Chondrocyte (in vitro differentiated cells): ENCODE measurements around the gene RGS7. TPM values are rescaled to one million over a fixed set of nuclear protein-coding genes. Genes with fewer than 3 reads are reported as not detected.
"Not testable (repeated sequence)": the region's sequence is repeated elsewhere in the genome, so short reads cannot be mapped to it uniquely, and the experiment has no call there.

Experiments used
- DNase-seq: peaks from one replicate; pipeline ENCODE4 v3.0.0; 2021; ENCODE audit warnings: mixed read lengths, low spot score
- H3K27ac Mint-ChIP-seq: one replicate; pipeline ENCODE4 v1.8.0; 2021; ENCODE audit warnings: mild to moderate bottlenecking, moderate library complexity, mixed read lengths; ENCODE audit not compliant: unreplicated experiment
- H3K27me3 Mint-ChIP-seq: 2 replicates; pipeline ENCODE4 v1.8.0; 2021; ENCODE audit warnings: low read depth, mixed read lengths
- H3K36me3 Mint-ChIP-seq: 2 replicates; pipeline ENCODE4 v1.8.0; 2021; ENCODE audit warnings: low read depth, mixed read lengths
- H3K4me1 Mint-ChIP-seq: 2 replicates; pipeline ENCODE4 v1.8.0; 2021; ENCODE audit warnings: low read depth, mild to moderate bottlenecking, mixed read lengths
- H3K4me3 Mint-ChIP-seq: one replicate; pipeline ENCODE4 v1.8.0; 2021; ENCODE audit warnings: mild to moderate bottlenecking, moderate library complexity, mixed read lengths; ENCODE audit not compliant: unreplicated experiment
- H3K9me3 Mint-ChIP-seq: 2 replicates; pipeline ENCODE4 v1.8.0; 2021; ENCODE audit warnings: low read depth, mixed read lengths
- CTCF ChIP-seq: fragments of 200-600 bp; sonication (generic); IDR thresholded peaks from 2 replicates; pipeline ENCODE4 v1.5.0; 2021; ENCODE audit warnings: antibody characterized with exemption, mild to moderate bottlenecking, moderate library complexity
- total RNA-seq: library from RNA; stranded (reverse); gene quantifications from 3 replicates; pipeline ENCODE4 v1.2.1, GENCODE V29; 2021

Gene RGS7
- total RNA-seq, 1 donor from 2014 or later, result 3.9 TPM

GRCh38 chr1:240786880-240787279 is 570.1 kb downstream of the RGS7 start:
- Mint-ChIP-seq H3K27me3 (no peaks in the 10 kb centered on the region), H3K4me1 (peaks cover 12% of the 10 kb centered on the region), H3K27ac (no peak overlapping the region), H3K9me3 (no peaks in the 10 kb centered on the region), H3K4me3 (no peak overlapping the region), H3K36me3 (peaks cover 1% of the 10 kb centered on the region)
- no peak for DNase-seq
- no peak for TF ChIP-seq CTCF

- Mint-ChIP-seq H3K27me3 (no peaks in the 10 kb centered on the region), H3K36me3 (peaks cover 1% of the 10 kb centered on the region), H3K4me3 (no peak overlapping the region), H3K4me1 (no peaks in the 10 kb centered on the region), H3K27ac (no peak overlapping the region), H3K9me3 (no peaks in the 10 kb centered on the region)
- no peak for DNase-seq
- no peak for TF ChIP-seq CTCF
Observed at GRCh38 chr1:240784776-240785175, 572.2 kb downstream of the RGS7 start.

- H3K4me3 Mint-ChIP-seq, H3K27ac Mint-ChIP-seq, H3K27me3 Mint-ChIP-seq, H3K4me1 Mint-ChIP-seq, H3K36me3 Mint-ChIP-seq, H3K9me3 Mint-ChIP-seq, DNase-seq: not testable (repeated sequence)
Observed at GRCh38 chr1:240783728-240784137, 573.3 kb downstream of the RGS7 start.

- no peak for TF ChIP-seq CTCF
- Mint-ChIP-seq H3K36me3 (no peaks in the 10 kb centered on the region), H3K9me3 (no peaks in the 10 kb centered on the region), H3K4me1 (peaks cover under 1% of the 10 kb centered on the region), H3K27ac (no peak overlapping the region), H3K4me3 (no peak overlapping the region), H3K27me3 (no peaks in the 10 kb centered on the region)
- DNase-seq, result no peak
Observed at GRCh38 chr1:240776237-240776636, 580.8 kb downstream of the RGS7 start.

- Mint-ChIP-seq H3K9me3 (no peaks in the 10 kb centered on the region), H3K4me1 (peaks cover 12% of the 10 kb centered on the region), H3K27ac (no peak overlapping the region), H3K27me3 (no peaks in the 10 kb centered on the region), H3K36me3 (no peaks in the 10 kb centered on the region), H3K4me3 (no peak overlapping the region)
- no peak for DNase-seq
- no peak for TF ChIP-seq CTCF
Observed at GRCh38 chr1:240772131-240772530, 584.9 kb downstream of the RGS7 start.

GRCh38 chr1:240771450-240771849 is 585.6 kb downstream of the RGS7 start:
- no peak for DNase-seq
- H3K27ac Mint-ChIP-seq, result no peak overlapping the region
- peaks cover 19% of the 10 kb centered on the region for H3K4me1 Mint-ChIP-seq
- no peaks in the 10 kb centered on the region for H3K27me3 Mint-ChIP-seq
- no peak for TF ChIP-seq CTCF
- H3K9me3 Mint-ChIP-seq, result no peaks in the 10 kb centered on the region
- no peak overlapping the region for H3K4me3 Mint-ChIP-seq
- no peaks in the 10 kb centered on the region for H3K36me3 Mint-ChIP-seq
